ENCODE measurements around the gene TTC28. TPM values are rescaled to one million over a fixed set of nuclear protein-coding genes. Genes with fewer than 3 reads are reported as not detected.

Gene TTC28
- total and polyA plus RNA-seq, 2 donors (not counting 3 experiments of a cell fraction or from before 2014, with no cell fraction given), result 16.5 to 51.1 TPM

GRCh38 chr22:28220626-28221363 is 458.8 kb downstream of the TTC28 start:
- Histone ChIP-seq H4K20me1 (replicated peaks; ENCODE audit: control insufficient read depth, extremely low read depth, insufficient read depth, low read length) (no peaks in the 10 kb centered on the region), H3K27ac (ENCODE audit: insufficient read depth, low read depth, low read length) (no peak overlapping the region), H3K36me3 (ENCODE audit: control insufficient read depth in 2 of 2, extremely low read depth in 1 of 2, insufficient read depth in 2 of 2, low read length in 2 of 2) (no peaks in the 10 kb centered on the region), H3K27me3 (ENCODE audit: control insufficient read depth in 2 of 2, insufficient read depth in 2 of 2, low read length in 2 of 2) (no peaks in the 10 kb centered on the region), H3K9ac (replicated peaks; ENCODE audit: extremely low read depth, insufficient read depth, low read length) (no peak overlapping the region), H3K9me3 (replicated peaks; ENCODE audit: control insufficient read depth, insufficient read depth, low read length) (no peaks in the 10 kb centered on the region), H3K4me2 (ENCODE audit: insufficient read depth, low read length) (no peak overlapping the region), H2AFZ (ENCODE audit: low read depth, low read length) (no peak overlapping the region), H3K79me2 (ENCODE audit: control insufficient read depth, insufficient read depth, low read length) (no peaks in the 10 kb centered on the region), H3K4me1 (ENCODE audit: control insufficient read depth, extremely low read depth, insufficient read depth, low read length) (no peaks in the 10 kb centered on the region), H3K9me1 (replicated peaks; ENCODE audit: control insufficient read depth, extremely low read depth, insufficient read depth, low read length) (no peaks in the 10 kb centered on the region), H3K4me3 (replicated peaks in 1 of 3; ENCODE audit: insufficient read depth in 1 of 3, low read depth in 1 of 3, low read length in 3 of 3) (no peak overlapping the region)
- ChIA-PET POLR2A (no interaction called here), CTCF (interaction anchor here (0.8 to 1.7 kb wide), 4 partner anchors 11 to 38 kb away, joined by 3 to 6 read pairs (median 4); no protein-coding TSS in a partner anchor)
- no peak for TF ChIP-seq FOS (IDR thresholded peaks at IDR 0.05; ENCODE audit: borderline replicate concordance, insufficient read depth, low read length)
- no peak for TF ChIP-seq POLR2AphosphoS5 (IDR thresholded peaks at IDR 0.05; ENCODE audit: insufficient read depth, low read depth, low read length)
- no peak for TF ChIP-seq GATA2 (IDR thresholded peaks at IDR 0.05; ENCODE audit: insufficient read depth, insufficient read length, low read depth, low read length)
- no peak for TF ChIP-seq JUN (IDR thresholded peaks at IDR 0.05; ENCODE audit: borderline replicate concordance, insufficient read depth, insufficient read length, low read depth)
- TF ChIP-seq POLR2A (IDR thresholded peaks at IDR 0.05; ENCODE audit: low read depth, low read length), result no peak
- TF ChIP-seq EZH2 (IDR thresholded peaks at IDR 0.05; ENCODE audit: borderline replicate concordance, low read depth, low read length, severe bottlenecking), result no peak
- no peak for TF ChIP-seq MYC (IDR thresholded peaks at IDR 0.05; ENCODE audit: low read depth, low read length)
- no peak for TF ChIP-seq CTCF (IDR thresholded peaks at IDR 0.05; ENCODE audit: extremely low read depth in 1 of 2, insufficient read depth in 1 of 2, low read depth in 1 of 2, low read length in 2 of 2)
- no peak for TF ChIP-seq MAX (IDR thresholded peaks at IDR 0.05; ENCODE audit: insufficient read depth, insufficient read length)
- BruUV-seq (replicated peaks), result no TSS peak
- dilution Hi-C loops (cut with MboI; ENCODE audit: extremely low pct_ligation_motif_present, low sequenced_read_pairs) (no loop called here), intact Hi-C loops (cut with micrococcal nuclease) (no loop called here)
- FAIRE-seq (no peak), DNase-seq (ENCODE audit: low read depth, low spot score) (no peak)

Measured in endothelial cell of umbilical vein (primary cell).